K562 (cell line): ENCODE results near the gene HSF2BP. TPM values are rescaled to one million over a fixed set of nuclear protein-coding genes. Genes with fewer than 3 reads are reported as not detected.

Experiments
- BMI1 ChIP-seq: fragments of 150-350 bp; IDR thresholded peaks from 2 replicates; pipeline ENCODE4 v1.6.1; 2014; ENCODE audit warnings: low read length
- BRF1 ChIP-seq: IDR thresholded peaks from 3 replicates; pipeline ENCODE4 v1.6.1; 2011; ENCODE audit warnings: borderline replicate concordance, mild to moderate bottlenecking; ENCODE audit not compliant: insufficient read length; ENCODE audit errors: extremely low read depth
- DMBX1 ChIP-seq: fragments of 250-450 bp; sonication (Bioruptor Pico); IDR thresholded peaks from 2 replicates; pipeline ENCODE4 v1.8.0; 2022; ENCODE audit warnings: inconsistent platforms, mild to moderate bottlenecking, moderate library complexity, borderline replicate concordance
- HDAC3 ChIP-seq: fragments of 450-650 bp; IDR thresholded peaks from 2 replicates; pipeline ENCODE4 v1.6.1; 2018; ENCODE audit warnings: borderline replicate concordance, mild to moderate bottlenecking, moderate library complexity; ENCODE audit not compliant: partially characterized antibody
- HMG20A ChIP-seq: fragments of 450-650 bp; formaldehyde crosslinking; conservative IDR thresholded peaks from 2 replicates; pipeline ENCODE4 v1.4.0; 2020; ENCODE audit warnings: mild to moderate bottlenecking, mixed read lengths
- LARP7 ChIP-seq: fragments of 450-650 bp; IDR thresholded peaks from 2 replicates; pipeline ENCODE4 v1.6.1; 2016
- MAFK ChIP-seq: IDR thresholded peaks from 2 replicates; pipeline ENCODE4 v1.6.1; 2011; ENCODE audit warnings: low read length, improper control_type of control experiment
- PHB ChIP-seq: fragments of 250-450 bp; sonication (Bioruptor Pico); IDR thresholded peaks from 2 replicates; pipeline ENCODE4 v1.5.0; 2021
- SMARCA5 ChIP-seq: fragments of 450-650 bp; IDR thresholded peaks from 2 replicates; pipeline ENCODE4 v1.6.1; 2016
- TAF7 ChIP-seq: fragments of 450-650 bp; IDR thresholded peaks from 2 replicates; pipeline ENCODE4 v1.6.1; 2016; ENCODE audit warnings: missing genetic modification characterization, missing compliant biosample characterization
- ZNF174 ChIP-seq: fragments of 250-450 bp; sonication (Bioruptor Pico); IDR thresholded peaks from 2 replicates; pipeline ENCODE4 v1.4.0; 2020; ENCODE audit warnings: mild to moderate bottlenecking
- ZNF274 ChIP-seq: IDR thresholded peaks from 2 replicates; pipeline ENCODE4 v1.6.1; 2011; ENCODE audit warnings: low read depth, mild to moderate bottlenecking, low read length, moderate library complexity, borderline replicate concordance
- ZNF408 ChIP-seq: fragments of 250-450 bp; sonication (Bioruptor Pico); IDR thresholded peaks from 2 replicates; pipeline ENCODE4 v1.4.0; 2020; ENCODE audit warnings: low read depth, mild to moderate bottlenecking, moderate library complexity
- ZNF696 ChIP-seq: fragments of 250-450 bp; sonication (Bioruptor Pico); conservative IDR thresholded peaks from 2 replicates; pipeline ENCODE4 v1.4.0; 2020; ENCODE audit warnings: mild to moderate bottlenecking, moderate library complexity
- ZNF699 ChIP-seq: fragments of 250-450 bp; sonication (Bioruptor Pico); IDR thresholded peaks from 2 replicates; pipeline ENCODE4 v1.8.0; 2021; ENCODE audit warnings: mild to moderate bottlenecking, moderate library complexity; ENCODE audit not compliant: insufficient replicate concordance
- polyA plus RNA-seq, 8 experiments: library from polyadenylated mRNA; depleted of rRNA in 4 of 8; stranded (reverse) in 5 of 8; unstranded in 3 of 8; fragments of >200 nt; fragmentation: Nextera tagmentation in 2 of 8; fragmentation: Illumina TruSeq in 1 of 8; extraction: Ambion mirVana in 2 of 8; extraction: Trizol in 1 of 8; gene quantifications; 2 replicates each; pipeline versions ENCODE4 v1.2.1 to v1.2.3, GENCODE V29; 2011 to 2014; ENCODE audit warnings: inconsistent platforms in 1 of 8, missing spikeins in 1 of 8
- total RNA-seq, 7 experiments: library from RNA; depleted of rRNA in 6 of 7; stranded (reverse); fragments of >200 nt in 6 of 7; fragmentation: Illumina TruSeq in 2 of 7; extraction: Trizol in 2 of 7; gene quantifications; 2 replicates each; pipeline versions ENCODE4 v1.2.1 to v1.2.3, GENCODE V29; 2011 to 2021; ENCODE audit warnings: low replicate concordance in 1 of 7
- TF ChIP-seq, protein P1 (sequence below), 2 experiments: fragments of 450-650 bp in 1 of 2; sonication (generic) in 1 of 2; formaldehyde crosslinking in 1 of 2; IDR thresholded peaks in 1 of 2; conservative IDR thresholded peaks in 1 of 2; 2 replicates each; pipeline versions ENCODE4 v1.6.1 to v1.8.1; 2016 to 2023; ENCODE audit warnings: mild to moderate bottlenecking in 2 of 2, moderate library complexity in 2 of 2, inconsistent platforms in 1 of 2, missing genetic modification reagents in 1 of 2
- TF ChIP-seq, protein P2 (sequence below): IDR thresholded peaks from 2 replicates; pipeline ENCODE4 v1.6.1; 2012; ENCODE audit warnings: low read depth, low read length, improper control_type of control experiment, borderline replicate concordance
- TF ChIP-seq, protein P3 (sequence below): fragments of 200-800 bp; sonication (Bioruptor generic); IDR thresholded peaks from 2 replicates; pipeline ENCODE4 v1.6.1; 2017; ENCODE audit warnings: missing genetic modification characterization, missing compliant biosample characterization

Gene HSF2BP
- total and polyA plus RNA-seq, 9 of the 15 experiments (the other 6 are each of a cell fraction or from before 2014, with no cell fraction given): 0.04 to 0.57 (median 0.20) TPM; not detected in 2

DNA sequence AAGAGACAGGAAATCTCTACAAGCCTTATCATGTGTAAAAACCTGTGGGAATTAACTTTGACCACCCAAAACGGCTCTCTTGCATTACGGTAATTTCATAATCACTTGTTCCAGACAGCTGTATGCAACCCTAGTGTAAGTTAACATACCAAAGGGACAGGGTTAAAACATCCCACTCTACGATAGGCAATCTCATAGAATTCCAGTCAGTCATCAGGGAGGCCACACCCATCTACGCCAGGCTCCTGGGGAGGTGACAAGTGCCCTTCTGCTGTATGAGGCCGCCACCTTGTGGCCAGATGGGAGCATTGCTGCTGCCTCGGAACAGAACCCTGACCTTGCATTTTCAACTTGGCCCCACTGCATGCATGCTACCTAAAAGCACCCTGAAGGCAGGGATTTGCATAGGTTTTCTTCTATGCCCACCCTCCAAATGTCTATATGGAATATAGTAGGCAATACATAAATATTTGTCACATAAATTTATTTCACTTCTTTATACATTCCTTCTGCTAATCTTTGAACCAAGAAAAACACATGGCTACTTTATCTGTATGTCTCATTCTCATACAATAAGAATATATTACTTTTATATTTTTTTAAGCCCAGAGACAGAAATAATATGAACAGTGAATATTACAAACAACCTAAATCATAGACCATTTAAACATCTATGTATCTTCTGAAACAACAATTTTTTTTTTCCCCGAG lies 12.6 kb downstream of the HSF2BP start (continued):
- TF ChIP-seq, protein P1, sequence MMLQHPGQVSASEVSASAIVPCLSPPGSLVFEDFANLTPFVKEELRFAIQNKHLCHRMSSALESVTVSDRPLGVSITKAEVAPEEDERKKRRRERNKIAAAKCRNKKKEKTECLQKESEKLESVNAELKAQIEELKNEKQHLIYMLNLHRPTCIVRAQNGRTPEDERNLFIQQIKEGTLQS (IDR thresholded peaks at IDR 0.05): peak; percentile 35; the same call in 1 of the 2 replicates
- TF ChIP-seq, protein P1 (CRISPR knock-in tag; conservative IDR thresholded peaks at IDR 0.05): no peak
- no peak for TF ChIP-seq SMARCA5
- TF ChIP-seq, protein P2, sequence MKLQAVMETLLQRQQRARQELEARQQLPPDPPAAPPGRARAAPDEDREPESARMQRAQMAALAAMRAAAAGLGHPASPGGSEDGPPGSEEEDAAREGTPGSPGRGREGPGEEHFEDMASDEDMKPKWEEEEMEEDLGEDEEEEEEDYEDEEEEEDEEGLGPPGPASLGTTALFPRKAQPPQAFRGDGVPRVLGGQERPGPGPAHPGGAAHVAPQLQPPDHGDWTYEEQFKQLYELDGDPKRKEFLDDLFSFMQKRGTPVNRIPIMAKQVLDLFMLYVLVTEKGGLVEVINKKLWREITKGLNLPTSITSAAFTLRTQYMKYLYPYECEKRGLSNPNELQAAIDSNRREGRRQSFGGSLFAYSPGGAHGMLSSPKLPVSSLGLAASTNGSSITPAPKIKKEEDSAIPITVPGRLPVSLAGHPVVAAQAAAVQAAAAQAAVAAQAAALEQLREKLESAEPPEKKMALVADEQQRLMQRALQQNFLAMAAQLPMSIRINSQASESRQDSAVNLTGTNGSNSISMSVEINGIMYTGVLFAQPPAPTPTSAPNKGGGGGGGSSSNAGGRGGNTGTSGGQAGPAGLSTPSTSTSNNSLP: peak; percentile 56; the same call in 1 of the 2 replicates
- no peak for TF ChIP-seq ZNF696 (CRISPR knock-in tag)
- TF ChIP-seq BRF1: no peak
- TF ChIP-seq PHB (CRISPR knock-in tag): no peak
- TF ChIP-seq HDAC3: peak; percentile 45
- TF ChIP-seq MAFK: peak; percentile 96
- TF ChIP-seq LARP7: no peak
- TF ChIP-seq BMI1: no peak
- no peak for TF ChIP-seq ZNF408 (CRISPR knock-in tag)
- no peak for TF ChIP-seq TAF7 (tag)
- no peak for TF ChIP-seq ZNF274
- no peak for TF ChIP-seq DMBX1
- TF ChIP-seq, protein P3, sequence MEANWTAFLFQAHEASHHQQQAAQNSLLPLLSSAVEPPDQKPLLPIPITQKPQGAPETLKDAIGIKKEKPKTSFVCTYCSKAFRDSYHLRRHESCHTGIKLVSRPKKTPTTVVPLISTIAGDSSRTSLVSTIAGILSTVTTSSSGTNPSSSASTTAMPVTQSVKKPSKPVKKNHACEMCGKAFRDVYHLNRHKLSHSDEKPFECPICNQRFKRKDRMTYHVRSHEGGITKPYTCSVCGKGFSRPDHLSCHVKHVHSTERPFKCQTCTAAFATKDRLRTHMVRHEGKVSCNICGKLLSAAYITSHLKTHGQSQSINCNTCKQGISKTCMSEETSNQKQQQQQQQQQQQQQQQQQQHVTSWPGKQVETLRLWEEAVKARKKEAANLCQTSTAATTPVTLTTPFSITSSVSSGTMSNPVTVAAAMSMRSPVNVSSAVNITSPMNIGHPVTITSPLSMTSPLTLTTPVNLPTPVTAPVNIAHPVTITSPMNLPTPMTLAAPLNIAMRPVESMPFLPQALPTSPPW (CRISPR knock-in tag): peak; percentile 34
- no peak for TF ChIP-seq ZNF174 (CRISPR knock-in tag)
- no peak for TF ChIP-seq HMG20A (CRISPR knock-in tag)
- no peak for TF ChIP-seq ZNF699 (CRISPR knock-in tag)
